DOHH2 (cell line): ENCODE measurements around the gene EPHA6.

Experiments
- H3F3A ChIP-seq: fragments of 200-600 bp; sonication (generic), shearing (Covaris generic); 2 replicates; pipeline ENCODE4 v1.6.0; 2016; ENCODE audit warnings: antibody characterized with exemption, mild to moderate bottlenecking; ENCODE audit not compliant: control insufficient read depth, insufficient read depth
- H3K27ac ChIP-seq: fragments of 200-600 bp; sonication (generic); 2 replicates; pipeline ENCODE4 v1.5.1; 2014; ENCODE audit warnings: low read depth, mild to moderate bottlenecking, low read length, moderate library complexity
- H3K27me3 ChIP-seq: fragments of 200-600 bp; sonication (generic); 2 replicates; pipeline ENCODE4 v1.6.1; 2014; ENCODE audit warnings: mild to moderate bottlenecking, low read length, mixed read lengths; ENCODE audit not compliant: control insufficient read depth
- H3K36me3 ChIP-seq: fragments of 200-600 bp; sonication (generic); 2 replicates; pipeline ENCODE4 v1.6.1; 2014; ENCODE audit warnings: mild to moderate bottlenecking, low read length, moderate library complexity, mixed read lengths; ENCODE audit not compliant: control insufficient read depth
- H3K4me1 ChIP-seq: fragments of 200-600 bp; sonication (generic); 2 replicates; pipeline ENCODE4 v1.6.1; 2014; ENCODE audit warnings: mild to moderate bottlenecking, low read length, mixed read lengths; ENCODE audit not compliant: control insufficient read depth
- H3K4me2 ChIP-seq: fragments of 200-600 bp; sonication (generic); 2 replicates; pipeline ENCODE4 v1.6.0; 2014; ENCODE audit warnings: mild to moderate bottlenecking, low read length, moderate library complexity
- H3K4me3 ChIP-seq: fragments of 200-600 bp; sonication (generic); 2 replicates; pipeline ENCODE4 v1.5.1; 2014; ENCODE audit warnings: mild to moderate bottlenecking, low read length, mixed read lengths
- H3K79me2 ChIP-seq: fragments of 200-600 bp; sonication (generic); 2 replicates; pipeline ENCODE4 v1.6.1; 2014; ENCODE audit warnings: mild to moderate bottlenecking, low read length, mixed read lengths; ENCODE audit not compliant: control insufficient read depth
- H3K9me2 ChIP-seq: fragments of 200-600 bp; sonication (generic); replicated peaks from 2 replicates; pipeline ENCODE4 v1.6.1; 2014; ENCODE audit warnings: mild to moderate bottlenecking, low read length, mixed read lengths; ENCODE audit not compliant: control insufficient read depth
- H3K9me3 ChIP-seq: fragments of 200-600 bp; sonication (generic); 2 replicates; pipeline ENCODE4 v1.6.1; 2014; ENCODE audit warnings: antibody characterized with exemption, low read length, mixed read lengths; ENCODE audit not compliant: control insufficient read depth, insufficient read depth
- H4K20me1 ChIP-seq: fragments of 200-600 bp; sonication (generic); 2 replicates; pipeline ENCODE4 v1.6.0; 2014; ENCODE audit warnings: low read depth, mild to moderate bottlenecking, antibody characterized with exemption, low read length, moderate library complexity; ENCODE audit not compliant: control insufficient read depth, insufficient read depth
- EZH2phosphoT487 ChIP-seq: fragments of 200-600 bp; sonication (generic); IDR thresholded peaks from 2 replicates; pipeline ENCODE4 v1.6.1; 2017; ENCODE audit warnings: borderline replicate concordance, mild to moderate bottlenecking, antibody characterized with exemption, low read length, moderate library complexity, mixed read lengths
- TF ChIP-seq, protein P1 (sequence below): fragments of 200-600 bp; sonication (generic); IDR thresholded peaks from one replicate; pipeline ENCODE4 v1.5.1; 2014; ENCODE audit warnings: antibody characterized with exemption, mild to moderate bottlenecking, low read depth, low read length; ENCODE audit not compliant: poor library complexity, severe bottlenecking

The EPHA6 gene

DNA sequence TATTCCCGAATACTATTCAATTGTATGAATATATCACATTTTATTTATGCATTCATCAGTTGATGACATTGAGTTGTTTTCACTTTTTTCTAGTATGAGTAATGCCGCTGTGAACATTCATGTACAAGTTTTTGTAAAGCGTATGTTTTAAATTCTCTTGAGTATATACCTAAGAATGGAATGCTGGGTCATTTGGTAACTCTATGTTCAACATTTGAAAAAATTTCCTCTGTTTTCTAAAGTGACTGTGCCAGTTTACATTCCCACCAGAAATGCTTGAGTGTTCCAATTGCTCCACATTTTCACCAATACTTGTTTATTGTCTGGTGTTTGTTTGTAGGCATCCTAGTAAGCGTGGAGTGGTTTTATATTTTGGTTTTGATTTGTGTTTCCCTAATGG, 144.5 kb downstream of the EPHA6 start:
- no peaks in the 10 kb centered on the region for H4K20me1 ChIP-seq
- no peak for TF ChIP-seq EZH2phosphoT487
- TF ChIP-seq, protein P1, sequence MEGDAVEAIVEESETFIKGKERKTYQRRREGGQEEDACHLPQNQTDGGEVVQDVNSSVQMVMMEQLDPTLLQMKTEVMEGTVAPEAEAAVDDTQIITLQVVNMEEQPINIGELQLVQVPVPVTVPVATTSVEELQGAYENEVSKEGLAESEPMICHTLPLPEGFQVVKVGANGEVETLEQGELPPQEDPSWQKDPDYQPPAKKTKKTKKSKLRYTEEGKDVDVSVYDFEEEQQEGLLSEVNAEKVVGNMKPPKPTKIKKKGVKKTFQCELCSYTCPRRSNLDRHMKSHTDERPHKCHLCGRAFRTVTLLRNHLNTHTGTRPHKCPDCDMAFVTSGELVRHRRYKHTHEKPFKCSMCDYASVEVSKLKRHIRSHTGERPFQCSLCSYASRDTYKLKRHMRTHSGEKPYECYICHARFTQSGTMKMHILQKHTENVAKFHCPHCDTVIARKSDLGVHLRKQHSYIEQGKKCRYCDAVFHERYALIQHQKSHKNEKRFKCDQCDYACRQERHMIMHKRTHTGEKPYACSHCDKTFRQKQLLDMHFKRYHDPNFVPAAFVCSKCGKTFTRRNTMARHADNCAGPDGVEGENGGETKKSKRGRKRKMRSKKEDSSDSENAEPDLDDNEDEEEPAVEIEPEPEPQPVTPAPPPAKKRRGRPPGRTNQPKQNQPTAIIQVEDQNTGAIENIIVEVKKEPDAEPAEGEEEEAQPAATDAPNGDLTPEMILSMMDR: no peak
- H3K9me2 ChIP-seq: no peaks in the 10 kb centered on the region; the same call in 1 of the 2 replicates
- H3K36me3 ChIP-seq: no peaks in the 10 kb centered on the region
- no peaks in the 10 kb centered on the region for H3K79me2 ChIP-seq
- no peak overlapping the region for H3K4me3 ChIP-seq
- H3K27ac ChIP-seq: no peak overlapping the region
- H3K4me2 ChIP-seq: no peak overlapping the region
- H3K27me3 ChIP-seq: no peaks in the 10 kb centered on the region
- no peaks in the 10 kb centered on the region for H3K4me1 ChIP-seq
- no peaks in the 10 kb centered on the region for H3K9me3 ChIP-seq
- H3F3A ChIP-seq: no peaks in the 10 kb centered on the region

GRCh38 chr3:96959474-96959873, 145.1 kb downstream of the EPHA6 start:
- Histone ChIP-seq H3K4me2 (no peak overlapping the region), H3K27me3 (no peaks in the 10 kb centered on the region), H3K9me2 (no peaks in the 10 kb centered on the region; the same call in 1 of the 2 replicates), H3K27ac (no peak overlapping the region), H3K4me1 (no peaks in the 10 kb centered on the region), H3K36me3 (no peaks in the 10 kb centered on the region), H3K9me3 (no peaks in the 10 kb centered on the region), H3K79me2 (no peaks in the 10 kb centered on the region), H3F3A (no peaks in the 10 kb centered on the region), H3K4me3 (no peak overlapping the region), H4K20me1 (no peaks in the 10 kb centered on the region)
- TF ChIP-seq, protein P1: no peak
- TF ChIP-seq EZH2phosphoT487: no peak

DNA sequence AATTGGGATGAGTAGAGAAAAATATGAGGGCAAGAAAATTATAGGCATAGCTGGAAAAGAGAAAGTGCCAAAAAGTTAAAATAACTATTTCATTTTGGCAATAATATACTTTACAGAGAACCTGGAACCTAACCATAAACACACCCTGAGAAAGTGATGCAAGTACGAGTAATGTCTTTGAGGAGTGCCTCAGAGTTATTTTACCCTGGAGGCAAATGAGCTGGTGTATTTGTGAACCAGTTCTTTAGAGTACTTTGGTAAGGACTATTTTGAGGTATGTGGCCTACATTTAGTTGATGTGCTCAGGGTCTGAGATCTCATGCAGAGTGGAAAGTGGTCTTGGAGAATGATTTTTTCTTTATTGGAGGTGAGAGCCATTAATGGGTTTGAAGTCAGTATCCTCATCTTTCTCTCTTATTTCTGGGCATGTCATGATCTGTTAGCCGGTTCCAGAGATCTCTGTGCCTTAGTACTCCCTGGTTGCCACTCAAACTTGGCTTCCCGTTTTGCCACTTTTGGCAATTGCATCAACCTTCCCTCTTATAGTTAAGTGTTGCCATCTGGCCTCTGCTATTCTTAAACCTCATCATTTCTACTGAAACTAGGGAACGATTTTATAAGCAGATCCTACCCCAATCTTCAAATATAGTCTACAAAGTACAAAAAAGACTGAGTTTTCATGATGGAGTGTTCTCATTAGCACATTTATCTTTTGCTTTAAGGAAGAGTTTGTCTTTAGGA, 145.7 kb downstream of the EPHA6 start:
- Histone ChIP-seq H3K27me3 (no peaks in the 10 kb centered on the region), H3K4me1 (no peaks in the 10 kb centered on the region), H3K79me2 (no peaks in the 10 kb centered on the region), H4K20me1 (no peaks in the 10 kb centered on the region), H3K4me2 (no peak overlapping the region), H3K4me3 (no peak overlapping the region), H3K9me2 (no peaks in the 10 kb centered on the region; the same call in 1 of the 2 replicates), H3F3A (no peaks in the 10 kb centered on the region), H3K9me3 (no peaks in the 10 kb centered on the region), H3K27ac (no peak overlapping the region), H3K36me3 (no peaks in the 10 kb centered on the region)
- no peak for TF ChIP-seq EZH2phosphoT487
- TF ChIP-seq, protein P1: no peak
